NCI-H187 (cell line): ENCODE results near the gene SORCS2.

Source experiments
- DNase-seq, 2 experiments: peaks; one replicate each; lab custom pipeline; 2025; lab: John Stamatoyannopoulos, UW

The SORCS2 gene

GRCh38 chr4:7288751-7289523 lies 96.6 kb downstream of the SORCS2 start:
- no peak for DNase-seq

GRCh38 chr4:7289589-7289988 lies 97.3 kb downstream of the SORCS2 start:
- no peak for DNase-seq

GRCh38 chr4:7291372-7292114 lies 99.2 kb downstream of the SORCS2 start:
- DNase-seq = no peak

GRCh38 chr4:7293703-7294102 lies 101.4 kb downstream of the SORCS2 start:
- no peak for DNase-seq

GRCh38 chr4:7294176-7294756 lies 101.9 kb downstream of the SORCS2 start:
- no peak for DNase-seq

GRCh38 chr4:7295197-7295910 lies 103.0 kb downstream of the SORCS2 start:
- DNase-seq = no peak

- DNase-seq = no peak
These were observed 103.7 kb downstream of the SORCS2 start for GRCh38 chr4:7295911-7296660.

GRCh38 chr4:7296661-7297335 lies 104.5 kb downstream of the SORCS2 start:
- DNase-seq = no peak

- DNase-seq = no peak
These were observed 105.0 kb downstream of the SORCS2 start for GRCh38 chr4:7297374-7297773.

GRCh38 chr4:7297881-7298280 lies 105.5 kb downstream of the SORCS2 start:
- no peak for DNase-seq

GRCh38 chr4:7298619-7299009 lies 106.3 kb downstream of the SORCS2 start:
- no peak for DNase-seq

- DNase-seq = no peak
These were observed 106.9 kb downstream of the SORCS2 start for GRCh38 chr4:7299010-7299907.

GRCh38 chr4:7299908-7300710 lies 107.8 kb downstream of the SORCS2 start:
- DNase-seq = no peak

GRCh38 chr4:7300711-7301095 lies 108.4 kb downstream of the SORCS2 start:
- no peak for DNase-seq

- no peak for DNase-seq
These were observed 108.9 kb downstream of the SORCS2 start for GRCh38 chr4:7301126-7301785.

GRCh38 chr4:7301846-7302630 lies 109.7 kb downstream of the SORCS2 start:
- no peak for DNase-seq

- no peak for DNase-seq
These were observed 110.6 kb downstream of the SORCS2 start for GRCh38 chr4:7302781-7303404.
